ENCODE results near the gene PTPRM. TPM values are rescaled to one million over a fixed set of nuclear protein-coding genes. Genes with fewer than 3 reads are reported as not detected.

The PTPRM gene
- total RNA-seq, 1 donor from 2014 or later: 10.7 TPM

- Mint-ChIP-seq H3K4me3 (no peak overlapping the region), H3K9me3 (no peaks in the 10 kb centered on the region), H3K4me1 (ENCODE audit: low read depth) (no peaks in the 10 kb centered on the region), H3K36me3 (ENCODE audit: low read depth) (no peaks in the 10 kb centered on the region), H3K27ac (no peak overlapping the region), H3K27me3 (ENCODE audit: insufficient read depth) (no peaks in the 10 kb centered on the region)
- DNase-seq (ENCODE audit: low spot score): no peak
- intact Hi-C loops (cut with micrococcal nuclease): no loop called here
These were observed 833.2 kb downstream of the PTPRM start for GRCh38 chr18:8400193-8400752.

DNA sequence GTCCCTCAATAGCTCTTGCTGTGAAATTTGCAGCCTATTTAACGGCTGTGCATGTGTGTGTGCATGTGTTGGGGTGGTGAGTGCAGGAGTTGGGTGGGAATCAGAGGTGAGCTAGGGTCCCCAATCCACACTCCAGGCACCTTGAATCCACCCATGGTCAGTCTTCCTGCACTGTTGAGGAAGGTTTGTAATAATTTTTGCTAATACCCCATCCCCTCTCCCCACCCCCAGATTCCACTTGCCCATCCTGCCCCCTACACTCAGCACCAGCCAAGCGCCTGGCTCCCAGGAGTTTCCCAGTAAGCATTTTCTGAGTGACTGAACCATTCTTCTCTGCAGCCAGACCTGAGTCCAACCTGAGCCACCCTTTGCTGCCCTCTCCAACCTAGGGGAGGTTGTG lies 833.7 kb downstream of the PTPRM start:
- Mint-ChIP-seq H3K4me1 (ENCODE audit: low read depth) (no peaks in the 10 kb centered on the region), H3K27me3 (ENCODE audit: insufficient read depth) (no peaks in the 10 kb centered on the region), H3K27ac (no peak overlapping the region), H3K9me3 (no peaks in the 10 kb centered on the region), H3K4me3 (no peak overlapping the region), H3K36me3 (ENCODE audit: low read depth) (no peaks in the 10 kb centered on the region)
- intact Hi-C loops (cut with micrococcal nuclease): no loop called here
- no peak for DNase-seq (ENCODE audit: low spot score)

- Mint-ChIP-seq H3K36me3 (ENCODE audit: low read depth) (no peaks in the 10 kb centered on the region), H3K27ac (no peak overlapping the region), H3K27me3 (ENCODE audit: insufficient read depth) (no peaks in the 10 kb centered on the region), H3K4me1 (ENCODE audit: low read depth) (no peaks in the 10 kb centered on the region), H3K9me3 (no peaks in the 10 kb centered on the region), H3K4me3 (no peak overlapping the region)
- DNase-seq (ENCODE audit: low spot score): no peak
- intact Hi-C loops (cut with micrococcal nuclease): no loop called here
These were observed 834.5 kb downstream of the PTPRM start for GRCh38 chr18:8401606-8402005.

DNA sequence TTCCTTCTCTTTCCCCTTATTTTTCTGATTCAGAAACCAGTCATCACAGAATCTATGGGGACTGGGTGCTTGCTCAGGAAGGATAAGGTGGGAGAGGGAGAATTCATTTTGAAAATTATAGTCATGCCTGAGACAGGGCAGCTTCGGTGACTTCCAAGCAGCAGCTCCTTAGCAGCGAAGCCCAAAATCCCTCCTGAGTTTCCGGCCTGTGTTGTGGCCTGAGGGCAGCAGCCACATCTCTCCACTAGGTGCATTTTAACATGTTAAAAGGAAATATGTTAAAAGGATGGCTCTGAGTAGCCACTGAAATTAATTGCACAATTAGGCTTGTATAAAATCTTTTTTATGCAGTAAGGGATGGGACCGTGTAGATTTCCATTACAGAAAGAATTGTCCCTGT lies 835.1 kb downstream of the PTPRM start:
- no peak overlapping the region for H3K4me3 Mint-ChIP-seq

DNA sequence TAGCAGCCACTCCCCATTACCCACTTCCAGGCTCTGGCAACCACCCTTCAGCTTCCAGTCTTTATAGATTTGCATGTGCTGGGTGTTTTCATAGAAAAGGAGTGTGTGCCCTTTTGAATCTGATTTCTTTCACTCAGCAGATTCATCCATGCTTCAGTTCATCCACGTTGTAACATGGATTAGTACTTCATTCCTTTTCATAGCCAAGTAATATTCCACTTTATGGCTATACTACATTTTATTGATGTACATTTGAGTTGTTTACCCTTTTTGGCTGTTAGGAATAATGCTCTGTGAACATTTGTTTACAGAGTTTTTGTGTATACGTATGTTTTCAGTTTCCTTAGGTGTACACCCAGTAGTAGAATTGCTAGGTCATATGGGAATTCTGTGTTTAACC lies 836.6 kb downstream of the PTPRM start:
- Mint-ChIP-seq H3K36me3 (ENCODE audit: low read depth) (no peaks in the 10 kb centered on the region), H3K27ac (no peak overlapping the region), H3K27me3 (ENCODE audit: insufficient read depth) (no peaks in the 10 kb centered on the region), H3K9me3 (no peaks in the 10 kb centered on the region), H3K4me1 (ENCODE audit: low read depth) (no peaks in the 10 kb centered on the region), H3K4me3 (no peak overlapping the region)
- intact Hi-C loops (cut with micrococcal nuclease): no loop called here
- no peak for DNase-seq (ENCODE audit: low spot score)

More for the DNA sequence above, 835.1 kb downstream of the PTPRM start:
- no peak for DNase-seq (ENCODE audit: low spot score)
- H3K27ac Mint-ChIP-seq: no peak overlapping the region
- no peaks in the 10 kb centered on the region for H3K4me1 Mint-ChIP-seq (ENCODE audit: low read depth)
- H3K27me3 Mint-ChIP-seq (ENCODE audit: insufficient read depth): no peaks in the 10 kb centered on the region
- intact Hi-C loops (cut with micrococcal nuclease): no loop called here
- H3K9me3 Mint-ChIP-seq: no peaks in the 10 kb centered on the region
- no peaks in the 10 kb centered on the region for H3K36me3 Mint-ChIP-seq (ENCODE audit: low read depth)

DNA sequence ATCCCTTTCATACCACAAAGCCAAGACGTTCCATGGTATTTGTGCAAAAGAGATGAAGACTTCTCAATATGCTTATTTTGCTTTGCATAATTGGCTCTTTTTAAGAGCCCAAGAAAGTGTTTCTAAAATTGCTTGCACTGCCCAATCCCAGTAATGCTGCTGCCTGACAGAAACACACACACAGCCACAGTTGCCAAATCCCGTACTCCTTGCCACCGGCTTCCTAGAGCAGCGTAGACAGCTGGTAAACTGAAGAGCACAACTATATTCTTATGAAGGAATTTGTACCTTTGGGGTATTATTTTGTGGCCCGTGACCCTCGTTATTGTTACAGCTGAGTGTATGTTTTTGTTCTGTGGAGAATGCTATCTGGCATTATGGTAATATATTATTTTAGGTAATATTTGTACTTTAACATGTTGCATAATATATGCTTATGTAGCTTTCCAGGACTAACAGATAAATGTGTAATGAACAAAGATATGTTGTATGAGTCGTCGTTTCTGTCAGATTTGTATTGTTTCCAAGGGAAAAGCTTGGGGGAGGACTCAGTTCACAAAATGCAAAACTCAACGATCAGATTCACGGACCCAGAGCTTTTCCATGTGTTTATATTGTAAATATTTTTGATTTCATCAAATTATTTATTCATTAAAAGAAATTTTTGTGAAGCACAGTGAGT lies 839.2 kb downstream of the PTPRM start:
- Mint-ChIP-seq H3K36me3 (ENCODE audit: low read depth) (no peaks in the 10 kb centered on the region), H3K27me3 (ENCODE audit: insufficient read depth) (no peaks in the 10 kb centered on the region), H3K4me3 (no peak overlapping the region), H3K4me1 (ENCODE audit: low read depth) (no peaks in the 10 kb centered on the region), H3K9me3 (peaks cover 9% of the 10 kb centered on the region), H3K27ac (no peak overlapping the region)
- DNase-seq (ENCODE audit: low spot score): no peak
- intact Hi-C loops (cut with micrococcal nuclease): no loop called here

DNA sequence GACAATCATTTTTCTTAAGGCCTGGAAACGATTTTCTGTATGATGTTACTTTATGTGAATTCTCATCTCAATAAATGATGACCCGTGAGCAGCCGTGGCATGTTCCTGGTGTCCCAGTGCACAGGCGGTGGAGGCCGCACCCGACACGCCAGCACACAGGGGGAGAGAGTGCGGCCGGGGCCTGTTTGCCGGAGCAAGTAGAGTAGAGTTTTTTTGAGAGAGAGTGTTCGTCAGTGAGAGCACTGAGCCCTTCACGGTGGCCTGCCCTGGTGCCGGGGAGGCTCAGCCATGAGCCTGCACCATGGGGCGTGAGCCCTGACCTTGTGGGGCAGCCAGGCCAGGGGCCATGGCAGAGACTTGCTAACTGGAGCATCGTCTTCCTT lies 839.7 kb downstream of the PTPRM start:
- Mint-ChIP-seq H3K36me3 (ENCODE audit: low read depth) (no peaks in the 10 kb centered on the region), H3K4me1 (ENCODE audit: low read depth) (no peaks in the 10 kb centered on the region), H3K4me3 (no peak overlapping the region), H3K27me3 (ENCODE audit: insufficient read depth) (no peaks in the 10 kb centered on the region), H3K27ac (no peak overlapping the region), H3K9me3 (peaks cover 13% of the 10 kb centered on the region)
- DNase-seq (ENCODE audit: low spot score): no peak
- intact Hi-C loops (cut with micrococcal nuclease): no loop called here

DNA sequence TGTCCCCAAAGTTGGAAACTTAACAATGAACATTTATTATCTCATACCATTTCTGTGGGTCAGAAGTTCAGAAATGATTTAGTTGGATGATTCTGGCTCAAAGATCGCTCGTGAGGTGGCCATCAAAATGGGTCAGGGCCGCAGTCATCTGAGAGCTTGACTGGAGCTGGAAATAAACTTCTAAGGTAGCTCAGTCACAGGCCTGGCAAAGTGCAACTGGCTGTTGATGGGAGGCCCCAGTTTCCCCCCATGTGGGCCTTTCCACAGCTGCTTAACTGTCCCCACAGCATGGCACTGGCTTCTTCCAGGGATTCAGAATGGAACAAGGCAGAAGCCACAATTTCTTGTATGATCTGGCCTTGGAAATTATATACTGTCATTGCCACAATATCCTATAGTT lies 842.0 kb downstream of the PTPRM start:
- no peak for DNase-seq (ENCODE audit: low spot score)
- no peaks in the 10 kb centered on the region for H3K27me3 Mint-ChIP-seq (ENCODE audit: insufficient read depth)
- peaks cover 17% of the 10 kb centered on the region for H3K9me3 Mint-ChIP-seq
- H3K4me1 Mint-ChIP-seq (ENCODE audit: low read depth): no peaks in the 10 kb centered on the region
- intact Hi-C loops (cut with micrococcal nuclease): no loop called here
- no peak overlapping the region for H3K27ac Mint-ChIP-seq
- no peak overlapping the region for H3K4me3 Mint-ChIP-seq
- no peaks in the 10 kb centered on the region for H3K36me3 Mint-ChIP-seq (ENCODE audit: low read depth)

DNA sequence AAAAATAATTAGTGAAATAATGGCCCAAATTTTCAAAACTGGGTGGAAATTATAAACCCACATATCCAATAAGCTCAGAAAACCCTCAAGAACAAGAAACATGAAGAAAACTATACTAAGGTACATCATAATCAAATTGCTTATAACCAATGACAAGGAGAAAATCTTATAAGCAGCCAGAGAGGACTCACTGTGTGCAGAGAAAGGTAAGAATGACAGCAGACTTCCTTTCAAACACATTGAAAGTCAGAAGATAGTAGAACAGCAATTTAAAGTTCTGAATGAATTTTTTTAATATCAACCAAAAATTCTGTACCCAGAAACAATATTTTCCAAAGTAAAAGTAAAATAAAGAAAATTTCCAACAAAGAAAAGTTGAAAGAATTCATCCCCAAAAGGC lies 844.4 kb downstream of the PTPRM start:
- Mint-ChIP-seq H3K9me3 (peaks cover 17% of the 10 kb centered on the region), H3K4me1 (ENCODE audit: low read depth) (no peaks in the 10 kb centered on the region), H3K27ac (no peak overlapping the region), H3K36me3 (ENCODE audit: low read depth) (no peaks in the 10 kb centered on the region), H3K4me3 (no peak overlapping the region), H3K27me3 (ENCODE audit: insufficient read depth) (no peaks in the 10 kb centered on the region)
- no peak for DNase-seq (ENCODE audit: low spot score)
- intact Hi-C loops (cut with micrococcal nuclease): no loop called here

DNA sequence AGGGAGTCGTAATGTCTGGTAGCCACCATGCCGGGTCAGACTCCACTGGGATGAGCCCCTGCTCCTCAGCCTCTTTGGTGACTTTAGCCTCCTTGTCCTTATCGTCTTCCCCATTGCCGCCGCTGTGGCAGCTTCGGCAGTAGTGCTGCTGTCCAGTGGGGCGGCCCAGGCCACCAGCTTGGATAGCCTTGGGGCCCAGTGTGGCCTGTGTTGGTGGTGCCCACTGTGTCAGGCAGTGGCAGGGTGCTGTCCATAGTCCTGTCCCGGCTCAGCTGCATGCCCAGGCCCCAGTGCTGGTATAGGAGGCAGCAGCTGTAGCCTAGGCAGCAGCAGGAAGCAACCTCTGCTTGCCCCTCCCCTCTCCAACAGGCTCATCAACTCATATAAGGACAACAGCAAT lies 845.0 kb downstream of the PTPRM start:
- Mint-ChIP-seq H3K4me3 (no peak overlapping the region), H3K4me1 (ENCODE audit: low read depth) (no peaks in the 10 kb centered on the region), H3K9me3 (peaks cover 17% of the 10 kb centered on the region), H3K27me3 (ENCODE audit: insufficient read depth) (no peaks in the 10 kb centered on the region), H3K36me3 (ENCODE audit: low read depth) (no peaks in the 10 kb centered on the region), H3K27ac (no peak overlapping the region)
- intact Hi-C loops (cut with micrococcal nuclease): no loop called here
- no peak for DNase-seq (ENCODE audit: low spot score)

DNA sequence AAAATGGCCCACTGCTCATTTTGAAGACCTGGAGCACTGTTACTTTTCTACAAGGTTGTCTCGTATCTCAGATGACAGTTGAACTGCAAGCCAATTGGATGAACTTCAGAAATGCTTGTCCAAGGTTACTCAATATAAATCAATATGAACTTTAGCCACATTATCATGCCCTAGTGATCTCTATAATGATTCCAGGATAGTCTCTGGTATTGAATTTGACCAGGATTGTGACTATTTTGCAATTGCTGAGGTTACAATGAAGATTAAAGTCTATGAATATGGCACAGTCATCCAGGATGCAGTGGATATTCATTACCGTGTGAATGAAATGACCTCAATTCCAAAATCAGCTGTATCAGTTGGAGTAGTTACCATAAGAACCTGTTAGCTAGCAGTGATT lies 846.1 kb downstream of the PTPRM start:
- Mint-ChIP-seq H3K4me3 (no peak overlapping the region), H3K36me3 (ENCODE audit: low read depth) (no peaks in the 10 kb centered on the region), H3K27me3 (ENCODE audit: insufficient read depth) (no peaks in the 10 kb centered on the region), H3K9me3 (peaks cover 17% of the 10 kb centered on the region), H3K4me1 (ENCODE audit: low read depth) (no peaks in the 10 kb centered on the region), H3K27ac (no peak overlapping the region)
- no peak for DNase-seq (ENCODE audit: low spot score)
- intact Hi-C loops (cut with micrococcal nuclease): no loop called here

DNA sequence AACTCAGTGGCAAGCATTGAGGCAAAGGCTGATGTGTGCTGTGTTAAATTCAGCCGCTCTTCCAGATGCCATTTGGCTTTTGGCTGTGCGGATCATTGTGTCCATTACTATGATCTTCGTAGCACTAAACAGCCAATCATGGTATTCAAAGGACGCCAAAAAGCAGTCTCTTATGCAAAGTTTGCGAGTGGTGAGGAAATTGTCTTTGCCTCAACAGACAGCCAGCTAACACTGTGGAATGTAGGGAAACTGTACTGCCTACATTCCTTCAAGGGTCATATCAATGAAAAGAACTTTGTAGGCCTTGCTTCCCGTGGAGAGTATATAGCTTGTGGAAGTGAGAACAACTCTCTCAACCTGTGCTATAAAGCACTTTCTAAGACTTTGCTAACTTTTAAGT lies 846.6 kb downstream of the PTPRM start:
- intact Hi-C loops (cut with micrococcal nuclease): no loop called here
- no peaks in the 10 kb centered on the region for H3K27me3 Mint-ChIP-seq (ENCODE audit: insufficient read depth)
- no peak for DNase-seq (ENCODE audit: low spot score)
- no peak overlapping the region for H3K27ac Mint-ChIP-seq
- no peak overlapping the region for H3K4me3 Mint-ChIP-seq
- no peaks in the 10 kb centered on the region for H3K4me1 Mint-ChIP-seq (ENCODE audit: low read depth)
- no peaks in the 10 kb centered on the region for H3K36me3 Mint-ChIP-seq (ENCODE audit: low read depth)
- peaks cover 17% of the 10 kb centered on the region for H3K9me3 Mint-ChIP-seq

DNA sequence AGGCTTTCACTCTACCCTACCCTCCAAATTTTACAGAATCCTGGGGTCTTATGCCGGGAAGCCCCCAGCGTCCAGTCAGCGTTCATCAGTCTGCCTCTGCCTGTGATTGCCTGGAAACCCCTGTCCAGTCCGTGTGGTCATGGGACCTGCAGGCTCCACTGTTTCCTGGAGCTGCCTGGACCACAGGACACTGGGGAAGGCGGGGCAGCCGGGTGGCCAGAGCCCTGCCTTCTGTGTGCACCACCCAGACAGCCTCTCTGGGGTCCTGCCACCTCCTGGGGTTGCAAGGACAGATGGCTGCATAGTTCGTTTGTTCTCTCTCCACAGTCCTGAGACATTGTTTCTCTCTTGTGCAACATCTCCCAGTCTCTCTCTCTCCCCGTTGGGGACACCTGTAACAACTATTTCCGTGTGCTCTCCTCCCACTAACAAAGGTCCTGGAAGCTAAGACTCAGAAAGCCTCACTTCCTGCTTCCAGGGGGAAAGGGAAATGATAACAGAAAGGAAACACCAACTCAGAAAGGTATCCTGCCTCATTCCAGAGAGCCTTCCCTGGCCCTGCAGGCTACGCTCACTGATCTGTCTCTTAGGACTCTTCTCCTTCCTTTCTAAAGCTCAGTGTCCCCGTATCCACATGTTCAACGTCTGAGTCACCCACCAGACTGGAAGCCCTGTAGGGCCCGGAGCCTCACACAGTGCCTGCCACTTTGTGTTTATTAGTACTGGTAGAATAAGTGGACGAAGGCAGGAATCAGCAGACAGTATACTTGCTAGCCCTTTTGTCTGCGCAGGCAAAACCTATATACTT lies 849.3 kb downstream of the PTPRM start:
- no peak overlapping the region for H3K27ac Mint-ChIP-seq
- H3K27me3 Mint-ChIP-seq (ENCODE audit: insufficient read depth): peaks cover 2% of the 10 kb centered on the region
- H3K4me1 Mint-ChIP-seq (ENCODE audit: low read depth): no peaks in the 10 kb centered on the region
- no peak overlapping the region for H3K4me3 Mint-ChIP-seq
- H3K36me3 Mint-ChIP-seq (ENCODE audit: low read depth): no peaks in the 10 kb centered on the region
- no peak for DNase-seq (ENCODE audit: low spot score)
- H3K9me3 Mint-ChIP-seq: peaks cover 7% of the 10 kb centered on the region
- intact Hi-C loops (cut with micrococcal nuclease): no loop called here

All from activated T-helper 1 cell treated with anti-CD3 and anti-CD28 coated beads, Interleukin-12 subunit alpha, Interleukin-12 subunit beta, Interleukin-2, Interleukin-4 antibody, amounts not matched to agents 30 ng/mL and 10 ng/mL and 1 ng/mL, durations not matched to agents 14 hours and 24 hours and 36 hours (primary cell).